ENCODE results near the gene RRP1.
A peak's percentile ranks its signal among the peaks of the same experiment; 100 is the strongest.

The RRP1 gene

DNA sequence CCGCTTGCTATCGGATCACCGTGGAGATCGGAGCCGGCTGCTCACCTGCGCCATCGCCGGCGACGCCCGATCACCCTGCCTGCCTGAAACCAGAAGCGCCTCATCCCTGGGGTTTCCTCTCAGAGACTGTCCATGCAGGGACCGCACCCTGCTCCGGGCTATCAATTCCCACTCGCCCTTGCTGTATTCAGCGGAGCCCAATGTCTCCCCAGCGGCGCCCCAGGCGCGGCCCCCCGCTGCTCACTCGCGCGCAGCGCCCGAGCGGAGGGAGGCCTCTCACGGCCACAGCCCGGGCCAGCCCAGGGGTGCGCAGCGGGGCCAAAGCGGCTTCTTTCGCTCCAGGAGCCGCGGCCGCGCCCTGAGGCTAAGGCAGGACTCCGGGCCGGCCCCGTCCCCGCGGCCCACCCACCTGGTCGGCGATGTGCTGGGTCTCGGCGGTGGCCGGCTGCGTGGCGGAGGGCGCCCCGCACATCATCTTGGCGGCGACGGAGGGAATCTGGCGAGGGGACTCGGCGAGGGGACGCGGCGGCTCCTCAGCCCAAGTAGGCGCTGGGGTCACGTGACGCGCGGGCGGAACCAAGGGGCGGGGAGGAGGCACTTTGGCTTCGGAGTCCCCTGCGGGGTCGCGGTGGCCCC is 13.5 kb upstream of the RRP1 start, which contains the start of gene CSTB:
TSS of gene CSTB (minus strand) at position 514 of the 636 bp plus-strand sequence. CDS start at position 475, 39 bp downstream.
- peak; percentile 77 for DNase-seq (ENCODE audit: low read depth, low spot score)

GRCh38 chr21:43777953-43778352 is 11.4 kb upstream of the RRP1 start:
- no peak for DNase-seq (ENCODE audit: low read depth, low spot score)

DNA sequence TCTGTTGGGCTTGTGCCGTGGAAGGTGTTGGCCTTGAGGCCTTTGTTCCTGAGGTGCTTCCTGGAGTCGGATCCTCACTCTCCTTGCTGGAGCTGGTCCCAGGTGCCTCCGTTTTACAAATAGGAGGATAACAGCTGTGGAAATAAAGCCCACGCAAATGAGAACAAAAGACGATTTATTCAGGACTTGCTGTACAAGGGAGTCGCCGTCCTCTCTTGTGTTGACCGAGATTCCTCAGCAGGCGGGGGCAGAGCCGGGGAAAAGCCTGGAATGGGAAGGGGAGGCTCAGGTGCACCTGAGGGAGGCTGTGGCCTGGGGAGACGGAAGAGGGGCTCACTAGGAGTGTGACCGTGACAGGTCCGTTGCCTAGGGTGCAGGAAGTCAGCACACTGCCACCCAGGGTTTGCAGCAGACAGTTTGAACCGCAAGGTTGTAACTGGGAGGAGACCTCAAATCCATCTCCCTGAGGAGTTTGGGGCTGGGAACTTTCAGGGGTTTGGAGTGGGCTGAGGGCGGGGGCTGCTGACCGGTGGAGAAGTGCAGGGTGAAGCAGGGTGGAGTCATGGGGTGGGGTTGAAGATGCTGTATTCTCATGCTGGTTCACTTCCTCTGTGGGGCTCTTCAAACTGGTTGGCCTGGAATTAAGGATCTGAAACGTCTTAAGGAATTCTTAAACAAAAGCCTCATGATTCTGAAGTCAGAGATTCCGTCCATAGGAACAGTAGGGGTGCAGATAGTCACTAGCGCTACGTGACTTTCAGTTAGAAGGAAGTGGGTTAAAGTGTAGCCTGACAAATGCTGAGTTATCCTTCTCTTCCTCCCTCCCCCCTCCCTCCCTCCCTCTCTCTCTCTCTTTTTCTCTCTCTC is 10.7 kb upstream of the RRP1 start:
- no peak for DNase-seq (ENCODE audit: low read depth, low spot score)

DNA sequence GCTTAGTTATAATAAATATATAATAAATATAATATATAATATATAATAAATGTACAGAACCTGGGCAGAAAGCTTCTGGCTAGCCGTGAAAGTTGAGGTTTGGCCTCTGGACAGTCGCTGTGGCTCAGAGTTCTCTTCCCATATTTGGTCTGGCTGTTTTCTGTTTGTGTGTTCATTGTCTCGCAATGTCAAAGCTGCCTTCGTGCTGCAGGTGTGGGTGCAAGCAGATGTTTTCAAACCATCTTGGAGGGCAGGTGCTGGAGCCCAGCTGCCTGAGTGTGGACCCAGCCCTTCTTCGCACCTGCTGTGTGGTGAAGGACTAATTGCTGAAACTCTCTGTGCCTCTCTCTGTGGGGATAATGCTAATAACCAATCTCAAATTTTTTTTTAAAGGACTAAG is 9.7 kb upstream of the RRP1 start:
- no peak for DNase-seq (ENCODE audit: low read depth, low spot score)

DNA sequence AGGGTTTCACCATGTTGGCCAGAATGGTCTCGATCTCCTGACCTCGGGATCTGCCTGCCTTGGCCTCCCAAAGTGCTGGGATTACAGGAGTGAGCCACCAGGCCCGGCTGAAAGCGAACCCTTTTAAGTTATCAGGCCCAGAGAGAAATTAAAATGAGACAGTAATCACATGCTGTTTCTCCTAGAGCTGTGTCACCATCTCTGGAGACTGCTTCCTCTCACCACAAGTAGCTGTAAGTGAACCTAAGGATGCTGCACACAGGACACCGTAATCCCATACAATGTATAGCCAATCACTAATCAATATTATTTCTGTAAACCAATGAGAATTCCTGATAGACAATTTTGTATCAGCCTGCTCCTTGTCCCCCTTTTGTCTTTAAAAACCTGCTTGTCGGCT is 7.5 kb upstream of the RRP1 start:
- no peak for DNase-seq (ENCODE audit: low read depth, low spot score)

DNA sequence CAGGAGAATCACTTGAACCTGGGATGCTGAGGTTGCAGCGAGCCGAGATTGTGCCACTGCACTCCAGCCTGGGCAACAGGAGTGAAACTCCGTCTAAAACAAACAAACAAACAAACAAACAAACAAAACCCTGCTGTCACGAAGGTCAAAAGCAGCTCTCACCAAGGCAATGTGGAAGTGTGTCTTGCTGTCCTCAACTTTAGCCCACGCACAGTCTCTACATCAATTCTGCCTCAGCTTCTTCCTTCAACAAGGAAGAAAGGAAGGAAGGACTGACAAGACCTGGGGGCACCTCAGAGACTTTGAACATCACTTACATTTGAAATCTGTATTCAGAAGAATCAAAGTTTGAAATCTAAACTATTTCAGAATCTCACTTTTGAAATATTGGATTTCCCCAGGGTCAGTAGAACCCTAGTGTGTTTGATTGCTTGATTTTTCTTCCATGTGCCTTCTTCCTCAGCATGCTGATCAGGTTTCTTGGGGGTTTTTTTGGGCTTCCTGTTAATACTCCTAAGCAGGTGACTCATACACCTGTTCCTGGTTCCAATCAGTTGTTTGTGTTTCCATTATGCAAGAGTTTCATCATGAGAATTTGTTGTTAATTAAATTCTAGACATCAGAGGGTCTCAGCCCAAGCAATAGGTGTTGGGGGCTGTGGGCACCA is 6.8 kb upstream of the RRP1 start:
- DNase-seq (ENCODE audit: low read depth, low spot score): no peak

DNA sequence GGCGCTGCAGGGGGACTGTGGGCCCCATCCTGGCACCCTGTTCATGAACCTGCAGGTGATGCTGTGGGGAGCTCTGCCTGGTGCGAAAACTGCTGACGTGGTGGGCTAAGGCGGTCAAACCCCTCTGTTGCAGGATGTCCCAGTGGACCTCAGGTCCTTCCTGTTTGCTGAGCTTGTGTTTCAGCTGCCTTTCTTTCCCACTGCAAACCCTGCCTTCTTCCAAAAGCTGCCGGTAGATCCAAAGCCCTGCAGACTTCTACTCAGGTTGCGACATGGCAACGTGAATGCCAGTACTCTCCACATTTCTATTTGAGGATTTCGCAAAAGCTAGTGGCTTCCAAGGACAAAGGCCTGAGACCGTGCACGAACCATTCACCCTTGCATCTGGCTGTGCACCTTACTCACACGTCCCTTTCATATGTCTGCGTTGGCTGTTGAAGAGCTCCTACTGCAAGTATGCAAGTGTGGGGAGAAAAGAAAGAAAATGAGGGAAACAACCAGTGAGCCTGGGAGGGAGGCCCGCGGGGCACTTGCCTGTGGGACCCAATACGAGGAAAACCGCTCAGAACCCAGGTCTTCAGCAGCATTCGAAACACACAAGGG is 6.2 kb upstream of the RRP1 start:
- no peak for DNase-seq (ENCODE audit: low read depth, low spot score)

- no peak for DNase-seq (ENCODE audit: low read depth, low spot score)
These were observed 4.2 kb upstream of the RRP1 start for GRCh38 chr21:43785134-43785533.

DNA sequence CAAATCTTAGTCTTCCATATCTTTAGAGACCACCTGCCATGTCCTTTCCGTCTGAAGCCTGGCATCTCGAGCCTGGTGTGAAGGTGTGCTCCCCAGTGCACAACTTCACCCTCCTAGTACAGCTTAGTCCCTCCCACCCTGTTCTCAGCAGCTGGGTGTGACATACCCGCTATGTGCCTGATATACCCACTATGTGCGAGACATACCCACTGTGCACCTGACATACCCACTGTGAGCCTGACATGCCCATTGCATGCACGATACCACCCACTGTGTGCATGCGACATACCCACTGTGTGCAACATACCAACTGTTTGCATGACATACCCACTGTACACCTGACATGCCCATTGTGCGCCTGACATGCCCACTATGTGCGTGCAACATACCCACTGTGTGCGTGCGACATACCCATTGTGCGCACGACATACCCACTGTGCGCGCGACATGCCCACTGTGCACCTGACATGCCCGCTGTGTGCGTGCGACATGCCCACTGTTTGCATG is 3.0 kb upstream of the RRP1 start:
- no peak for DNase-seq (ENCODE audit: low read depth, low spot score)

DNA sequence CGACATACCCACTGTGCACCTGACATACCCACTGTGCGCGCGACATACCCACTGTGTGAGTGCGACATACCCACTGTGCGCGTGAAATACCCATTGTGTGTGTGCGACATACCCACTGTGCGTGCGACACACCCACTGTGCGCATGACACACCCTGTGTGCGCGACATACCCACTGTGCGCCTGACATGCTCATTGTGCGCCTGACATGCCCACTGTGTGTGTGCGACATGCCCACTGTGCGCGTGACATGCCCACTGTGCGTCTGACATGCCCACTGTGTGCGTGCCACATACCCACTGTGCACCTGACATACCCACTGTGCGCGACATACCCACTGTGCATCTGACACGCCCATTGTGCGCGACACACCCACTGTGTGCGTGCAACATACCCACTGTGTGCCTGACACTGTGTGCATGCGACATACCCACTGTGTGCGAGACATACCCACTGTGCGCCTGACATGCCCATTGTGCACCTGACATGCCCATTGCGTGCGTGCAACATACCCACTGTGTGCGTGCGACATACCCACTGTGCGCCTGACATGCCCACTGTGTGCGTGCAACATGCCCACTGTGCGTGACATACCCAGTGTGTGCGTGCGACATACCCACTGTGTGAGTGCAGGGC is 2.5 kb upstream of the RRP1 start:
- no peak for DNase-seq (ENCODE audit: low read depth, low spot score)

- DNase-seq (ENCODE audit: low read depth, low spot score): no peak
These were observed 690 bp downstream of the RRP1 start for GRCh38 chr21:43790010-43790524.

DNA sequence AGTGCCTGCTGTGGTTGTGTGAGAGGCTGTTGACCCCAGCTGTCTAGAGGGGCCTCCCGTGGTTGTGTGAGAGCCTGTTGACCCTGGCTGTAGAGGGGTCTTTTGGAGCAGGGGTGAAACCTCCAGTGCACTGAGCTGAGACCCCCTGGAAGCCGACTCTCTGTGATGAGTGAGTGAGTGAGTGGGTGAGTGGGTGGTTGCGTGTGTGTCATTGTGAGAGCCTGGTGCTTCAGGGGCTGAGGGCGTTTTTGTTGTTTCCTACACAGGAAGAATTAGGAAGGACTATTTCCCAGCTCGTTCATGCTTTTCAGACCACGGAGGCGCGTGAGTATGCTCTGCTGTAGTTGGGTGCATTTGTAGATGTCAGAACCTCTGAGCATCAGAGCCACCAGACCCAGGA is 3.0 kb downstream of the RRP1 start:
- DNase-seq (ENCODE audit: low read depth, low spot score): no peak

- DNase-seq (ENCODE audit: low read depth, low spot score): no peak
These were observed 3.9 kb downstream of the RRP1 start for GRCh38 chr21:43793243-43793642.

- no peak for DNase-seq (ENCODE audit: low read depth, low spot score)
These were observed 4.9 kb downstream of the RRP1 start for GRCh38 chr21:43794311-43794710.

DNA sequence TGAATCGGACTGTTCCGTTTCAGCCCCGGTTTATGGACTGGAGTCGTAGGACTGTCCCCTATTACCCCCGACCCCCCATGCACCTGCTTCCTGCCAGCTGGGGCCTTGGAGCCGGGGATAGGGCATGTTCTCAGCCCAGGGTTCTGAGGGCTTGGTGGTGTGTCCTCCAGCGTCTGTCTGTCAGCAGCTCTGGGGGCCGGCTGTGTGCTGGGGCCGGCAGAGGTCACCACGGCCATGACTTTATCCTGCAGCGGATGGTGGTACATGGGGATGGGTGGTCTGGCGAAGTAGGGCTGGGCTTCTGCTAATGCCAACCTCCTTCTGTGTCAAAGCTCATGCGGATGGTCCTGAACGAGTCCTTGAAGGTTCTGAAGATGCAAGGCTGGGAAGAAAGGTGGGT is 5.5 kb downstream of the RRP1 start:
- no peak for DNase-seq (ENCODE audit: low read depth, low spot score)

DNA sequence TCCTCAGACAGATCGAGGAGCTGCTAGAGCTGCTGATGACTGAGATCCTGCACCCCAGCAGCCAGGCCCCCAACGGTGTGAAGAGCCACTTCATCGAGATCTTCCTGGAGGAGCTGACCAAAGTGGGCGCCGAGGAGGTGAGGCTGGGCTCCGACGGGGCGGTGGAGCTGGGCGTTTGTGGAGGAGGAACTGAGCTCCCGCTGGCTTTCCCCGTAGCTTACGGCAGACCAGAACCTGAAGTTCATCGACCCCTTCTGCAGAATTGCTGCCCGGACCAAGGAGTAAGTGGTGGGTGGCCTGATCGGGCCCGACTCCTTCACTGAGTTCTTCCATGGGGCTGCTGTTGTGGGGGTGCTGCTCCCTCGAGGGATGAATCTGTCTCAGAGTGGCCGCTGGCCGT is 8.0 kb downstream of the RRP1 start:
- DNase-seq (ENCODE audit: low read depth, low spot score): no peak

GRCh38 chr21:43797925-43798715 is 8.7 kb downstream of the RRP1 start:
- no peak for DNase-seq (ENCODE audit: low read depth, low spot score)

- no peak for DNase-seq (ENCODE audit: low read depth, low spot score)
These were observed 10.0 kb downstream of the RRP1 start for GRCh38 chr21:43799301-43799840.

DNA sequence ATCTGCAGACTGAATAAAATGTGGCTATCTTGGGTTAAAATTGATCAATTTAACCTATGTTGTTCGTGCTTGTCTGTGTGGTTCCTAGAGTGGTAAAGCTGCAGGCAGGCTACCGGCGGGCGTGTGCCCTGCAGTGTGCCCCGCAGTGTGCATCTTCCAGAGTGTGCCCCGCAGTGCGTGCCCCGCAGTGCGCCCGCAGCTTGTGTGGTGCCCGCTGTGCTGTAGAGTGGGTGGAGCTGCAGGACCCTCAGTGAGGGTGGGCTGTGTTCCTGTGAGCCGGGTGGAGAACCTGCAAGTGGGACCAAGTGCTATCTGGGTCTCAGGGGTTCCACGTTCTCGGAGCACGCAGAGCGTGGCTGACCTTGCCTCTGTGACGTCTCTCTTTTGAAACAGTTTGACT is 10.7 kb downstream of the RRP1 start:
- no peak for DNase-seq (ENCODE audit: low read depth, low spot score)

- DNase-seq (ENCODE audit: low read depth, low spot score): no peak
These were observed 11.2 kb downstream of the RRP1 start for GRCh38 chr21:43800566-43800965.
